Stimulated activated CD4-positive, alpha-beta T cell treated with anti-CD3 and anti-CD28 coated beads, Interleukin-15, amount 100 ng/mL, for 48 hours (primary cell): ENCODE measurements around the gene RRP36.
"Not testable (repeated sequence)": the region's sequence is repeated elsewhere in the genome, so short reads cannot be mapped to it uniquely, and the experiment has no call there.

Experiments
- DNase-seq, 2 donors: peaks; one replicate each; pipeline ENCODE4 v3.0.0-alpha.2; 2020; ENCODE audit warnings: low read depth in 2 of 2

The RRP36 gene

GRCh38 chr6:43037706-43038105 is 16.3 kb downstream of the RRP36 start:
- no peak for DNase-seq

- no peak for DNase-seq
These were observed 17.3 kb downstream of the RRP36 start for GRCh38 chr6:43038727-43039126.

GRCh38 chr6:43040542-43041257 is 19.3 kb downstream of the RRP36 start:
- DNase-seq: no peak

- DNase-seq: not testable (repeated sequence)
These were observed 20.1 kb downstream of the RRP36 start for GRCh38 chr6:43041475-43041874.

- DNase-seq: no peak
These were observed 21.9 kb downstream of the RRP36 start for GRCh38 chr6:43043310-43043709.

- DNase-seq: no peak
These were observed 24.0 kb downstream of the RRP36 start for GRCh38 chr6:43045371-43045930.

GRCh38 chr6:43047998-43048397 is 26.6 kb downstream of the RRP36 start:
- no peak for DNase-seq

- DNase-seq: no peak
These were observed 29.6 kb downstream of the RRP36 start for GRCh38 chr6:43050981-43051380.

GRCh38 chr6:43052225-43052841 is 30.9 kb downstream of the RRP36 start:
- DNase-seq: no peak

- DNase-seq: peak in 1 of 2 donors; percentile 14
These were observed 31.6 kb downstream of the RRP36 start for GRCh38 chr6:43052842-43053544.

GRCh38 chr6:43053545-43054205 is 32.3 kb downstream of the RRP36 start, which contains the start of gene CUL7:
CUL7 (minus strand) TSS chr6:43053851; CDS start chr6:43052788, 1,063 bp downstream.
- peak; percentile 81 to 90 for DNase-seq

GRCh38 chr6:43054206-43054943 is 33.0 kb downstream of the RRP36 start:
- no peak for DNase-seq

- DNase-seq: no peak
These were observed 34.5 kb downstream of the RRP36 start for GRCh38 chr6:43055966-43056365.

- no peak for DNase-seq
These were observed 37.1 kb downstream of the RRP36 start for GRCh38 chr6:43058531-43058930.

GRCh38 chr6:43059168-43060033 is 38.0 kb downstream of the RRP36 start, which contains the start of the genes KLC4 and MRPL2:
KLC4 (plus strand) TSS chr6:43059631; CDS start chr6:43061336, 1,705 bp downstream.
MRPL2 (minus strand) TSS chr6:43059434; CDS start chr6:43059381, 53 bp downstream.
- peak; percentile 95 to 96 for DNase-seq

GRCh38 chr6:43060034-43060754 is 38.8 kb downstream of the RRP36 start:
- DNase-seq: no peak

GRCh38 chr6:43060755-43061633 is 39.6 kb downstream of the RRP36 start:
- no peak for DNase-seq

- DNase-seq: no peak
These were observed 40.4 kb downstream of the RRP36 start for GRCh38 chr6:43061861-43062260.
